Measurements from ENCODE around the gene SENP7. TPM values are rescaled to one million over a fixed set of nuclear protein-coding genes. Genes with fewer than 3 reads are reported as not detected.

SENP7 gene
- polyA plus RNA-seq, 3 donors, result 1.6 to 12.4 (median 3.8) TPM

DNA sequence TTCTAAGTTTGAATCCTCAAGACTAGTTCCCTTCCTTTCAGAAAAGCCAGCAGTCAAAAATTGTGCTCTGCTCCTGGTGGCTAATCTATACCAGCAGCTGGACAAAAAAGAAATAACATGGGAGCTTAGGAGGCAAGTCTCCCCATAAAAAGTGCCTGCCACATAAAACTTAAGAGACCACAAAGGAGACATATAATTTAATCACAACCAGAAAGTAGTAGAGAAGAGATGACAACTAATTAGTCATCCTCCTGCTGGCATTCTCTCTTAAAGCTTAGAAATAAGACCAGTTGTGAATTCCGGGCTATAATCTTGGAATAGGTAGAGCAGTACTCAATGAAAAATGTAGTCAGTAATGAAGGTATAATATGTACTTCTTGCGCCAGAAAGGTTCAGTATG is 172.4 kb downstream of the SENP7 start:
- H3K4me1 Mint-ChIP-seq, result no peaks in the 10 kb centered on the region
- Histone ChIP-seq H3K9ac (ENCODE audit: insufficient read depth, low read length, poor library complexity, severe bottlenecking) (no peak overlapping the region), H3K4me3 (replicated peaks in 1 of 3; ENCODE audit: low read depth in 2 of 3, low read length in 3 of 3) (no peak overlapping the region), H4K20me1 (ENCODE audit: insufficient read depth, low read length) (no peaks in the 10 kb centered on the region), H3K4me1 (ENCODE audit: control insufficient read depth in 1 of 2, insufficient read depth in 2 of 2, low read length in 2 of 2) (no peaks in the 10 kb centered on the region), H3K27ac (ENCODE audit: low read depth in 1 of 2, low read length in 2 of 2) (no peak overlapping the region), H3K36me3 (replicated peaks in 1 of 2; ENCODE audit: control insufficient read depth in 1 of 2, insufficient read depth in 2 of 2, low read length in 2 of 2) (peaks cover 33 to 82% of the 10 kb centered on the region in 2 donors), H3K79me2 (ENCODE audit: insufficient read depth, low read length) (no peaks in the 10 kb centered on the region), H2AFZ (ENCODE audit: insufficient read depth, low read depth, low read length, poor library complexity, severe bottlenecking) (no peak overlapping the region), H3K9me3 (replicated peaks in 1 of 2; ENCODE audit: control insufficient read depth in 1 of 2, insufficient read depth in 1 of 2, low read length in 2 of 2) (no peaks in the 10 kb centered on the region), H3K27me3 (ENCODE audit: control insufficient read depth in 2 of 2, insufficient read depth in 2 of 2, low read length in 2 of 2) (no peaks in the 10 kb centered on the region), H3K4me2 (replicated peaks; ENCODE audit: extremely low read depth, low read length, poor library complexity, severe bottlenecking) (no peak overlapping the region)
- TF ChIP-seq, protein P1, sequence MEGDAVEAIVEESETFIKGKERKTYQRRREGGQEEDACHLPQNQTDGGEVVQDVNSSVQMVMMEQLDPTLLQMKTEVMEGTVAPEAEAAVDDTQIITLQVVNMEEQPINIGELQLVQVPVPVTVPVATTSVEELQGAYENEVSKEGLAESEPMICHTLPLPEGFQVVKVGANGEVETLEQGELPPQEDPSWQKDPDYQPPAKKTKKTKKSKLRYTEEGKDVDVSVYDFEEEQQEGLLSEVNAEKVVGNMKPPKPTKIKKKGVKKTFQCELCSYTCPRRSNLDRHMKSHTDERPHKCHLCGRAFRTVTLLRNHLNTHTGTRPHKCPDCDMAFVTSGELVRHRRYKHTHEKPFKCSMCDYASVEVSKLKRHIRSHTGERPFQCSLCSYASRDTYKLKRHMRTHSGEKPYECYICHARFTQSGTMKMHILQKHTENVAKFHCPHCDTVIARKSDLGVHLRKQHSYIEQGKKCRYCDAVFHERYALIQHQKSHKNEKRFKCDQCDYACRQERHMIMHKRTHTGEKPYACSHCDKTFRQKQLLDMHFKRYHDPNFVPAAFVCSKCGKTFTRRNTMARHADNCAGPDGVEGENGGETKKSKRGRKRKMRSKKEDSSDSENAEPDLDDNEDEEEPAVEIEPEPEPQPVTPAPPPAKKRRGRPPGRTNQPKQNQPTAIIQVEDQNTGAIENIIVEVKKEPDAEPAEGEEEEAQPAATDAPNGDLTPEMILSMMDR (IDR thresholded peaks at IDR 0.05), result no peak
- peaks cover 0 to 3% (median 0%) of the 10 kb centered on the region in 7 donors for H3K9me3 Mint-ChIP-seq
- H3K4me3 Mint-ChIP-seq, result no peak overlapping the region
- peaks cover 67 to 69% of the 10 kb centered on the region in 2 donors for H3K36me3 Mint-ChIP-seq
- no peak overlapping the region for H3K27ac Mint-ChIP-seq
- DNase-seq, result no peak
- no CpG with 5 or more reads among the region's 2 CpGs for WGBS (ENCODE audit: insufficient coverage)
- no peaks in the 10 kb centered on the region for H3K27me3 Mint-ChIP-seq (ENCODE audit: low read depth in 3 of 3)
- intact Hi-C loops (cut with micrococcal nuclease), result no loop called here

DNA sequence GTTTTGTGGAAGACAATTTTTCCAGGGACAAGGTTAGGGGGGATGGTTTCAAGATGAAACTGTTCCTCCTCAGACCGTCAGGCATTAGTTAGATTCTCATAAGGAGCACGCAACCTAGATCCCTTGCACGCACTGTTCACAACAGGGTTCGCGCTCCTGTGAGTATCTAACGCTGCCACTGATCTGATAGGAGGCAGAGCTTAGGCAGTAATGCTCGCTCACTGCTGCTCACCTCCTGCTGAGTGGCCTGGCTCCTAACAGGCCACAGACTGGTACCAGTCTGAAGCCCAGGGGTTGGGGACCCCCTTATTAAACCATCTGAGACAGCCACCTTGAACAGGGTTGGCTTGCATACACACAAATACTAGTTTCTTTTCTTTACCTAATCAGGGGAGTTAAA is 179.1 kb downstream of the SENP7 start:
- Mint-ChIP-seq H3K4me1 (no peaks in the 10 kb centered on the region), H3K9me3 (peaks cover 0 to 3% (median 0%) of the 10 kb centered on the region in 7 donors), H3K27me3 (ENCODE audit: low read depth in 3 of 3) (no peaks in the 10 kb centered on the region), H3K36me3 (peaks cover 47 to 59% of the 10 kb centered on the region in 2 donors), H3K27ac (no peak overlapping the region), H3K4me3 (no peak overlapping the region)
- no peak overlapping the region for H3K4me3 ChIP-seq (replicated peaks in 1 of 3; ENCODE audit: low read depth in 2 of 3, low read length in 3 of 3)
- no peaks in the 10 kb centered on the region for H3K4me1 ChIP-seq (ENCODE audit: control insufficient read depth in 1 of 2, insufficient read depth in 2 of 2, low read length in 2 of 2)
- TF ChIP-seq, protein P1 (IDR thresholded peaks at IDR 0.05), result no peak
- peaks cover 30 to 76% of the 10 kb centered on the region in 2 donors for H3K36me3 ChIP-seq (replicated peaks in 1 of 2; ENCODE audit: control insufficient read depth in 1 of 2, insufficient read depth in 2 of 2, low read length in 2 of 2)
- H2AFZ ChIP-seq (ENCODE audit: insufficient read depth, low read depth, low read length, poor library complexity, severe bottlenecking), result no peak overlapping the region
- no peak for DNase-seq
- H4K20me1 ChIP-seq (ENCODE audit: insufficient read depth, low read length), result no peaks in the 10 kb centered on the region
- H3K79me2 ChIP-seq (ENCODE audit: insufficient read depth, low read length), result no peaks in the 10 kb centered on the region
- no peak overlapping the region for H3K27ac ChIP-seq (ENCODE audit: low read depth in 1 of 2, low read length in 2 of 2)
- WGBS (ENCODE audit: insufficient coverage), result 92% methylated on average over 2 of the region's 7 CpGs
- no peaks in the 10 kb centered on the region for H3K27me3 ChIP-seq (ENCODE audit: control insufficient read depth in 2 of 2, insufficient read depth in 2 of 2, low read length in 2 of 2)
- intact Hi-C loops (cut with micrococcal nuclease), result no loop called here
- no peaks in the 10 kb centered on the region for H3K9me3 ChIP-seq (replicated peaks in 1 of 2; ENCODE audit: control insufficient read depth in 1 of 2, insufficient read depth in 1 of 2, low read length in 2 of 2)
- no peak overlapping the region for H3K4me2 ChIP-seq (replicated peaks; ENCODE audit: extremely low read depth, low read length, poor library complexity, severe bottlenecking)
- H3K9ac ChIP-seq (ENCODE audit: insufficient read depth, low read length, poor library complexity, severe bottlenecking), result no peak overlapping the region

All from CD14-positive monocyte (primary cell).